Liver (tissue), 10 donors: Measurements from ENCODE around the gene CDS1. TPM values are rescaled to one million over a fixed set of nuclear protein-coding genes. Genes with fewer than 3 reads are reported as not detected.

Experiments
- DNase-seq: peaks from one replicate; pipeline ENCODE4 v3.0.0-alpha.2; 2017; ENCODE audit warnings: low spot score
- H3K27ac ChIP-seq, 2 donors: one replicate each; pipeline ENCODE4 v1.7.0; 2013; ENCODE audit warnings: inconsistent platforms in 2 of 2, low read length in 2 of 2, control low read depth in 1 of 2, low read depth in 1 of 2, mild to moderate bottlenecking in 1 of 2
- H3K27me3 ChIP-seq, 4 donors: one replicate each; pipeline versions ENCODE4 v1.6.1 to v1.7.0; 2013; ENCODE audit warnings: low read length in 3 of 4, inconsistent platforms in 1 of 4, mild to moderate bottlenecking in 1 of 4, moderate library complexity in 1 of 4; ENCODE audit not compliant: control insufficient read depth in 4 of 4, insufficient read depth in 4 of 4
- H3K36me3 ChIP-seq, 4 donors: one replicate each; pipeline versions ENCODE4 v1.6.1 to v1.7.0; 2013; ENCODE audit warnings: low read length in 3 of 4, mild to moderate bottlenecking in 3 of 4, low read depth in 1 of 4, moderate library complexity in 1 of 4; ENCODE audit not compliant: control insufficient read depth in 4 of 4, insufficient read depth in 3 of 4
- H3K4me1 ChIP-seq, 4 donors: one replicate each; pipeline versions ENCODE4 v1.6.1 to v1.7.0; 2013; ENCODE audit warnings: low read length in 3 of 4, mild to moderate bottlenecking in 3 of 4, moderate library complexity in 1 of 4; ENCODE audit not compliant: control insufficient read depth in 4 of 4, insufficient read depth in 4 of 4
- H3K4me3 ChIP-seq, 3 donors: one replicate each; pipeline versions ENCODE4 v1.6.1 to v1.7.0; 2013; ENCODE audit warnings: low read length in 3 of 3, control low read depth in 1 of 3, low read depth in 1 of 3, mild to moderate bottlenecking in 1 of 3
- H3K9ac ChIP-seq, 2 donors: one replicate each; pipeline ENCODE4 v1.7.0; 2013; ENCODE audit warnings: low read length in 2 of 2, mild to moderate bottlenecking in 2 of 2, moderate library complexity in 2 of 2, control low read depth in 1 of 2, low read depth in 1 of 2
- H3K9me3 ChIP-seq, 4 donors: one replicate each; pipeline versions ENCODE4 v1.6.1 to v1.7.0; 2013; ENCODE audit warnings: low read length in 3 of 4; ENCODE audit not compliant: control insufficient read depth in 4 of 4
- FOXA1 ChIP-seq: IDR thresholded peaks from 2 replicates; pipeline ENCODE4 v1.6.1; 2016; ENCODE audit warnings: antibody characterized with exemption
- FOXA2 ChIP-seq: IDR thresholded peaks from 2 replicates; pipeline ENCODE4 v1.6.1; 2016; ENCODE audit warnings: antibody characterized with exemption
- HNF4A ChIP-seq, 2 donors: conservative IDR thresholded peaks; 2 replicates each; pipeline ENCODE4 v1.6.1; 2016; ENCODE audit warnings: antibody characterized with exemption in 2 of 2, mild to moderate bottlenecking in 2 of 2
- HNF4G ChIP-seq: IDR thresholded peaks from 2 replicates; pipeline ENCODE4 v1.6.1; 2016; ENCODE audit warnings: antibody characterized with exemption
- JUND ChIP-seq, 2 donors: IDR thresholded peaks; 2 replicates each; pipeline ENCODE4 v1.6.1; 2016; ENCODE audit warnings: antibody characterized with exemption in 2 of 2
- NR2F2 ChIP-seq: IDR thresholded peaks from 2 replicates; pipeline ENCODE4 v1.6.1; 2016; ENCODE audit warnings: antibody characterized with exemption
- RAD21 ChIP-seq, 2 donors: IDR thresholded peaks; 2 replicates each; pipeline ENCODE4 v1.6.1; 2016; ENCODE audit warnings: antibody characterized with exemption in 2 of 2, mild to moderate bottlenecking in 2 of 2
- RXRA ChIP-seq, 2 donors: IDR thresholded peaks; 2 replicates each; pipeline ENCODE4 v1.6.1; 2017 to 2018; ENCODE audit warnings: antibody characterized with exemption in 2 of 2, mild to moderate bottlenecking in 1 of 2
- TAF1 ChIP-seq: conservative IDR thresholded peaks from 2 replicates; pipeline ENCODE4 v1.6.1; 2016; ENCODE audit warnings: antibody characterized with exemption, mild to moderate bottlenecking
- WGBS: extraction: QIAGEN DNeasy Blood & Tissue Kit; methylation state at CpG from one replicate; pipeline ENCODE4 v1.1.7; 2013; 5-methylcytosine and 5-hydroxymethylcytosine counted together
- polyA plus RNA-seq, 2 donors: library from polyadenylated mRNA; stranded (reverse) in 1 of 2; unstranded in 1 of 2; fragments of 200-250 nt in 1 of 2; fragments of >200 nt in 1 of 2; fragmentation: Nextera tagmentation in 1 of 2; extraction: Ambion mirVana in 1 of 2; gene quantifications; one replicate each; pipeline versions ENCODE4 v1.2.1 to v1.2.3, GENCODE V29; 2013 to 2015
- small RNA-seq: library from RNA; depleted of rRNA; stranded (forward); fragments of <200 nt; gene quantifications from one replicate; pipeline ENCODE3, GENCODE V24; 2014
- total RNA-seq, 2 donors: library from RNA; depleted of rRNA; stranded (reverse); fragments of >200 nt; gene quantifications; one replicate each; pipeline ENCODE4 v1.2.3, GENCODE V29; 2014
- TF ChIP-seq, protein P1 (sequence below): IDR thresholded peaks from 2 replicates; pipeline ENCODE4 v1.6.1; 2016; ENCODE audit warnings: antibody characterized with exemption, mild to moderate bottlenecking
- TF ChIP-seq, protein P2 (sequence below): fragments of 150-350 bp; IDR thresholded peaks from 2 replicates; pipeline ENCODE4 v1.5.1; 2017; ENCODE audit warnings: improper control_type of control experiment, low read depth, low read length; ENCODE audit not compliant: missing input control
- TF ChIP-seq, protein P3 (sequence below): IDR thresholded peaks from 2 replicates; pipeline ENCODE4 v1.6.1; 2016; ENCODE audit warnings: antibody characterized with exemption
- donor health status: healthy.
- donor health status: healthy.
- donor health status: healthy.
- donor health status: healthy.
- donor health status: healthy.

CDS1 gene
- total and polyA plus RNA-seq, 4 donors = 0.56 to 3.6 (median 0.78) TPM

DNA sequence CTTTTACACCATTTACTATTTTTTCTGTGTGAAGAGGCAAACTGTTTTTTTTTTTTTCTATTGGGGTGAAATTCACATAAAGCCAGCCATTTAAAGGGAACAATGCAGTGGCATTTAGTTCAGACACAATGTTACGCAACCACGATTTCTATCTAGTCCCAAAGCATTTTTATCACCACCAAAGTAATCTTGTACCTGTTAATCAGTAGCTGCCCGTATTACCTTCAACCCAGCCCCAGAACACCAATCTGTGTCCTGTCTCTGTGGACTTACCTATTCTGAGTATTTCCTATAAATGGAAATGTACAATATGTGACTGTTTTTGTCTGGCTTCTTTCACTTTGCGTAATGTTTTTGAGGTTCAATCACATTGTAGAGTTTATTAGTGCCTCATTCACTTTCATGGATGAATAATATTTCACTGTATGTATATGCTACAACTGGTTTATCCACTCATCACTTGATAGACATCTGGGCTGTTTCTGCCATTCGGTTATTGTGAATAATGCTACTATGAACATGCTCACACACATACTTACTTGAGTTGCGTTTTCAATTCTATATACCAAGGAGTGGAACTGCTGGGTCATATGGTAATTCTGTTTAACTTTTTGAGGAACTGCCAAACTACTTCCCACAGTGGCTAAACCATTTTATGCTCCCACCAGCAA lies 116.2 kb downstream of the CDS1 start:
- no peak overlapping the region for H3K9ac ChIP-seq
- DNase-seq = no peak
- no peak for TF ChIP-seq TAF1
- no peak for TF ChIP-seq HNF4A (conservative IDR thresholded peaks at IDR 0.05)
- no peak for TF ChIP-seq RAD21 (IDR thresholded peaks at IDR 0.05)
- TF ChIP-seq, protein P1, sequence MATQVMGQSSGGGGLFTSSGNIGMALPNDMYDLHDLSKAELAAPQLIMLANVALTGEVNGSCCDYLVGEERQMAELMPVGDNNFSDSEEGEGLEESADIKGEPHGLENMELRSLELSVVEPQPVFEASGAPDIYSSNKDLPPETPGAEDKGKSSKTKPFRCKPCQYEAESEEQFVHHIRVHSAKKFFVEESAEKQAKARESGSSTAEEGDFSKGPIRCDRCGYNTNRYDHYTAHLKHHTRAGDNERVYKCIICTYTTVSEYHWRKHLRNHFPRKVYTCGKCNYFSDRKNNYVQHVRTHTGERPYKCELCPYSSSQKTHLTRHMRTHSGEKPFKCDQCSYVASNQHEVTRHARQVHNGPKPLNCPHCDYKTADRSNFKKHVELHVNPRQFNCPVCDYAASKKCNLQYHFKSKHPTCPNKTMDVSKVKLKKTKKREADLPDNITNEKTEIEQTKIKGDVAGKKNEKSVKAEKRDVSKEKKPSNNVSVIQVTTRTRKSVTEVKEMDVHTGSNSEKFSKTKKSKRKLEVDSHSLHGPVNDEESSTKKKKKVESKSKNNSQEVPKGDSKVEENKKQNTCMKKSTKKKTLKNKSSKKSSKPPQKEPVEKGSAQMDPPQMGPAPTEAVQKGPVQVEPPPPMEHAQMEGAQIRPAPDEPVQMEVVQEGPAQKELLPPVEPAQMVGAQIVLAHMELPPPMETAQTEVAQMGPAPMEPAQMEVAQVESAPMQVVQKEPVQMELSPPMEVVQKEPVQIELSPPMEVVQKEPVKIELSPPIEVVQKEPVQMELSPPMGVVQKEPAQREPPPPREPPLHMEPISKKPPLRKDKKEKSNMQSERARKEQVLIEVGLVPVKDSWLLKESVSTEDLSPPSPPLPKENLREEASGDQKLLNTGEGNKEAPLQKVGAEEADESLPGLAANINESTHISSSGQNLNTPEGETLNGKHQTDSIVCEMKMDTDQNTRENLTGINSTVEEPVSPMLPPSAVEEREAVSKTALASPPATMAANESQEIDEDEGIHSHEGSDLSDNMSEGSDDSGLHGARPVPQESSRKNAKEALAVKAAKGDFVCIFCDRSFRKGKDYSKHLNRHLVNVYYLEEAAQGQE = no peak
- no peak for TF ChIP-seq NR2F2
- TF ChIP-seq, protein P2, sequence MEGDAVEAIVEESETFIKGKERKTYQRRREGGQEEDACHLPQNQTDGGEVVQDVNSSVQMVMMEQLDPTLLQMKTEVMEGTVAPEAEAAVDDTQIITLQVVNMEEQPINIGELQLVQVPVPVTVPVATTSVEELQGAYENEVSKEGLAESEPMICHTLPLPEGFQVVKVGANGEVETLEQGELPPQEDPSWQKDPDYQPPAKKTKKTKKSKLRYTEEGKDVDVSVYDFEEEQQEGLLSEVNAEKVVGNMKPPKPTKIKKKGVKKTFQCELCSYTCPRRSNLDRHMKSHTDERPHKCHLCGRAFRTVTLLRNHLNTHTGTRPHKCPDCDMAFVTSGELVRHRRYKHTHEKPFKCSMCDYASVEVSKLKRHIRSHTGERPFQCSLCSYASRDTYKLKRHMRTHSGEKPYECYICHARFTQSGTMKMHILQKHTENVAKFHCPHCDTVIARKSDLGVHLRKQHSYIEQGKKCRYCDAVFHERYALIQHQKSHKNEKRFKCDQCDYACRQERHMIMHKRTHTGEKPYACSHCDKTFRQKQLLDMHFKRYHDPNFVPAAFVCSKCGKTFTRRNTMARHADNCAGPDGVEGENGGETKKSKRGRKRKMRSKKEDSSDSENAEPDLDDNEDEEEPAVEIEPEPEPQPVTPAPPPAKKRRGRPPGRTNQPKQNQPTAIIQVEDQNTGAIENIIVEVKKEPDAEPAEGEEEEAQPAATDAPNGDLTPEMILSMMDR = no peak
- no peak for TF ChIP-seq HNF4G
- no peak for TF ChIP-seq JUND (IDR thresholded peaks at IDR 0.05)
- no peak for TF ChIP-seq RXRA (IDR thresholded peaks at IDR 0.05)
- TF ChIP-seq FOXA2 = no peak
- TF ChIP-seq, protein P3, sequence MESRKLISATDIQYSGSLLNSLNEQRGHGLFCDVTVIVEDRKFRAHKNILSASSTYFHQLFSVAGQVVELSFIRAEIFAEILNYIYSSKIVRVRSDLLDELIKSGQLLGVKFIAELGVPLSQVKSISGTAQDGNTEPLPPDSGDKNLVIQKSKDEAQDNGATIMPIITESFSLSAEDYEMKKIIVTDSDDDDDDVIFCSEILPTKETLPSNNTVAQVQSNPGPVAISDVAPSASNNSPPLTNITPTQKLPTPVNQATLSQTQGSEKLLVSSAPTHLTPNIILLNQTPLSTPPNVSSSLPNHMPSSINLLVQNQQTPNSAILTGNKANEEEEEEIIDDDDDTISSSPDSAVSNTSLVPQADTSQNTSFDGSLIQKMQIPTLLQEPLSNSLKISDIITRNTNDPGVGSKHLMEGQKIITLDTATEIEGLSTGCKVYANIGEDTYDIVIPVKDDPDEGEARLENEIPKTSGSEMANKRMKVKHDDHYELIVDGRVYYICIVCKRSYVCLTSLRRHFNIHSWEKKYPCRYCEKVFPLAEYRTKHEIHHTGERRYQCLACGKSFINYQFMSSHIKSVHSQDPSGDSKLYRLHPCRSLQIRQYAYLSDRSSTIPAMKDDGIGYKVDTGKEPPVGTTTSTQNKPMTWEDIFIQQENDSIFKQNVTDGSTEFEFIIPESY = no peak
- no peak for TF ChIP-seq FOXA1
- H3K4me1 ChIP-seq = no peaks in the 10 kb centered on the region
- no peaks in the 10 kb centered on the region for H3K27me3 ChIP-seq
- 85% methylated on average over 6 of the region's 6 CpGs for WGBS
- peaks cover 4 to 39% (median 30%) of the 10 kb centered on the region in 4 donors for H3K36me3 ChIP-seq
- no peaks in the 10 kb centered on the region for H3K9me3 ChIP-seq
- no peak overlapping the region for H3K4me3 ChIP-seq
- H3K27ac ChIP-seq = no peak overlapping the region

Small RNA genes lying within 50 kb of the gene (small RNA-seq; reads per million reads assigned to genes)
- gene RN7SL552P (not detected), gene RPL3P13 (not detected)

Other genes with a start within 250 kb of the CDS1 start
- gene NKX6-1, start 83.8 kb upstream of the CDS1 start, total RNA-seq = under 1 TPM in 1 of 2 donors, not detected in 1; 0.05 TPM
- not detected for gene NKX6-1, start 83.8 kb upstream of the CDS1 start, polyA plus RNA-seq